Panc1 (cell line): ENCODE results near the gene SHISA7. TPM values are rescaled to one million over a fixed set of nuclear protein-coding genes. Genes with fewer than 3 reads are reported as not detected.

ENCODE experiments used
- ATAC-seq: fragments of 200-7000 bp; cut with Tn5 transposase; 2 replicates; pipeline ENCODE4 v1.9.1; 2020; ENCODE audit warnings: mild to moderate bottlenecking, moderate library complexity
- BruUV-seq: library from RNA; stranded (reverse); fragments of 400-500 nt; replicated peaks from 2 replicates; lab custom pipeline; 2021; lab: Mats Ljungman, UMichigan
- CTCF ChIA-PET: fragments of 300-600 bp; sonication (Branson Sonifier 250); formaldehyde crosslinking; loops from one replicate; lab custom pipeline; 2022; ENCODE audit warnings: antibody characterized with exemption; lab: Charles Lee
- POLR2A ChIA-PET: fragments of 300-600 bp; sonication (Branson Sonifier 250); formaldehyde crosslinking; loops from one replicate; lab custom pipeline; 2022; ENCODE audit warnings: antibody characterized with exemption; lab: Charles Lee
- DNase-seq: peaks from one replicate; pipeline ENCODE4 v3.0.0-alpha.2; 2010; ENCODE audit warnings: low read depth, low spot score
- H3K27ac ChIP-seq: 2 replicates; pipeline ENCODE4 v1.5.1; 2011; ENCODE audit warnings: mild to moderate bottlenecking, low read length, inconsistent platforms
- H3K27me3 ChIP-seq: fragments of 200-500 bp; sonication (Bioruptor generic); 2 replicates; pipeline ENCODE4 v1.6.0; 2014; ENCODE audit warnings: low read length, inconsistent platforms; ENCODE audit not compliant: control insufficient read depth, insufficient read depth
- H3K36me3 ChIP-seq: fragments of 200-500 bp; sonication (Bioruptor generic); 2 replicates; pipeline ENCODE4 v1.5.1; 2014; ENCODE audit warnings: inconsistent platforms, mild to moderate bottlenecking, low read length, moderate library complexity; ENCODE audit not compliant: control insufficient read depth, insufficient read depth
- H3K4me1 ChIP-seq: 2 replicates; pipeline ENCODE4 v1.5.1; 2011; ENCODE audit warnings: inconsistent platforms, mild to moderate bottlenecking, low read length, moderate library complexity; ENCODE audit not compliant: control insufficient read depth, insufficient read depth
- H3K4me3 ChIP-seq, 2 experiments: 2 replicates each; pipeline ENCODE4 v1.5.1; 2011 to 2012; ENCODE audit warnings: low read depth in 2 of 2, low read length in 2 of 2, mild to moderate bottlenecking in 2 of 2, inconsistent platforms in 1 of 2, moderate library complexity in 1 of 2
- H3K9me3 ChIP-seq: fragments of 200-500 bp; sonication (Bioruptor generic); 2 replicates; pipeline ENCODE4 v1.5.1; 2014; ENCODE audit warnings: low read depth, mild to moderate bottlenecking, inconsistent platforms, low read length, moderate library complexity; ENCODE audit not compliant: control insufficient read depth, insufficient read depth
- POLR2AphosphoS5 ChIP-seq: IDR thresholded peaks from 2 replicates; pipeline ENCODE4 v1.6.1; 2012; ENCODE audit warnings: mild to moderate bottlenecking, low read depth, low read length, moderate library complexity
- SIN3A ChIP-seq: IDR thresholded peaks from 2 replicates; pipeline ENCODE4 v1.6.1; 2012; ENCODE audit warnings: low read depth, mild to moderate bottlenecking, low read length, moderate library complexity, borderline replicate concordance; ENCODE audit not compliant: insufficient read depth
- TCF7L2 ChIP-seq: IDR thresholded peaks from 2 replicates; pipeline ENCODE4 v1.6.1; 2011; ENCODE audit warnings: mild to moderate bottlenecking, low read depth, low read length, inconsistent platforms
- in situ Hi-C: cut with HindIII; loops from 2 replicates; pipeline ENCODE4 v1.10.0; 2016; ENCODE audit warnings: low sequenced_read_pairs, low pct_unique_long_range_greater_than_20kb
- intact Hi-C: fragments of 100-400 bp; cut with micrococcal nuclease; formaldehyde crosslinking; loops from one replicate; pipeline ENCODE4 v1.10.0; 2022; ENCODE audit not compliant: unreplicated experiment
- total RNA-seq: library from RNA; stranded (reverse); gene quantifications from one replicate; pipeline ENCODE4 v1.2.1, GENCODE V29; 2021; ENCODE audit not compliant: unreplicated experiment
- TF ChIP-seq, protein P1 (sequence below), 2 experiments: IDR thresholded peaks; 2 replicates each; pipeline ENCODE4 v1.6.1; 2011 to 2012; ENCODE audit warnings: low read depth in 2 of 2, control low read depth in 1 of 2, low read length in 1 of 2, mild to moderate bottlenecking in 1 of 2, moderate library complexity in 1 of 2; ENCODE audit not compliant: insufficient read depth in 1 of 2
- TF ChIP-seq, protein P2 (sequence below): fragments of 450-650 bp; IDR thresholded peaks from 2 replicates; pipeline ENCODE4 v1.5.1; 2017; ENCODE audit warnings: mild to moderate bottlenecking

The SHISA7 gene
- total RNA-seq, 1 experiment from 2014 or later: 0.03 TPM

DNA sequence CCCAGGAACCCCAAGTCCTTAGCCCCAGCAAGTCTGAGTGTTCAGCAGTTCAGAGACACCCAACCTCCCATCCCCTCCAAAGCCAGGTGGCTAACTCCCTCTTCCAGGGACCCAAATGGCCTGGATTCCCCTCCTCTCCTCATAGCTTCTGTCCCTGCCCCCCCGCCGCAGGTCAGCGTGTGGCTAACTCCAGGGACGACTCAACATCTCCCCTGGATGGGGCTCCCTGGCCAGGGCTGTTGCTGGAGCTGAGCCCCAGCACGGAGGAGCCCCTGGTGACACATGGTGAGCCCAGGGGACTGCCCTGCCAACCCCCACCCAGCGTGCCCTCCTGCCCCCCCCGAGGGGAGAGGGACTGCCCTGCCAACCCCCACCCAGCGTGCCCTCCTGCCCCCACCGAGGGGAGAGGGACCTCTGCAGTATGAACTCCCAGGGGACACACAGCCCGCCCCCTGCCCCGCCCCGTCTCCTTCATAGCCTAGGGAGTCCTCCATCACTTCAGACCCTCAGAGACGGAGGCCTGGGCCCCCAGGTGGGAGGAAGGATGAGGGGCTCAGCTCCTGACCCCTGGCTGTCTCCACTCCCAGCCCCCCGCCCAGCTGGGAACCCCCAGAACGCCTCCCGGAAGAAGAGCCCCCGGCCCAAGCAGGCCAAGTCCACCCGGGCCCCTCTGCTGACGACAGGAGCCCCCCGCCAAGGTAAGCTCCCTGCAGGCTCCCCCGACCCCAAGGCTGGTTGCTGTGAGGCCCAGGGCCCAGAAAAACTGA is 46.8 kb upstream of the SHISA7 start:
- CTCF ChIA-PET: interaction anchor here (0.7 kb wide), 1 partner anchor 18 kb away, joined by 3 read pairs; no protein-coding TSS in a partner anchor
- intact Hi-C loops (no loop called here), in situ Hi-C loops (no loop called here)
- H3K36me3 ChIP-seq: peaks cover 3% of the 10 kb centered on the region; the same call in 1 of the 2 replicates
- DNase-seq (no peak), ATAC-seq (no peak)
- H3K9me3 ChIP-seq: no peaks in the 10 kb centered on the region
- no peak overlapping the region for H3K4me3 ChIP-seq
- H3K4me1 ChIP-seq: peaks cover 73% of the 10 kb centered on the region
- H3K27ac ChIP-seq: peak overlapping the region; percentile 64
- BruUV-seq: no TSS peak
- POLR2A ChIA-PET: no interaction called here
- no peaks in the 10 kb centered on the region for H3K27me3 ChIP-seq
- no peak for TF ChIP-seq POLR2AphosphoS5
- TF ChIP-seq SIN3A: no peak
- TF ChIP-seq, protein P1, sequence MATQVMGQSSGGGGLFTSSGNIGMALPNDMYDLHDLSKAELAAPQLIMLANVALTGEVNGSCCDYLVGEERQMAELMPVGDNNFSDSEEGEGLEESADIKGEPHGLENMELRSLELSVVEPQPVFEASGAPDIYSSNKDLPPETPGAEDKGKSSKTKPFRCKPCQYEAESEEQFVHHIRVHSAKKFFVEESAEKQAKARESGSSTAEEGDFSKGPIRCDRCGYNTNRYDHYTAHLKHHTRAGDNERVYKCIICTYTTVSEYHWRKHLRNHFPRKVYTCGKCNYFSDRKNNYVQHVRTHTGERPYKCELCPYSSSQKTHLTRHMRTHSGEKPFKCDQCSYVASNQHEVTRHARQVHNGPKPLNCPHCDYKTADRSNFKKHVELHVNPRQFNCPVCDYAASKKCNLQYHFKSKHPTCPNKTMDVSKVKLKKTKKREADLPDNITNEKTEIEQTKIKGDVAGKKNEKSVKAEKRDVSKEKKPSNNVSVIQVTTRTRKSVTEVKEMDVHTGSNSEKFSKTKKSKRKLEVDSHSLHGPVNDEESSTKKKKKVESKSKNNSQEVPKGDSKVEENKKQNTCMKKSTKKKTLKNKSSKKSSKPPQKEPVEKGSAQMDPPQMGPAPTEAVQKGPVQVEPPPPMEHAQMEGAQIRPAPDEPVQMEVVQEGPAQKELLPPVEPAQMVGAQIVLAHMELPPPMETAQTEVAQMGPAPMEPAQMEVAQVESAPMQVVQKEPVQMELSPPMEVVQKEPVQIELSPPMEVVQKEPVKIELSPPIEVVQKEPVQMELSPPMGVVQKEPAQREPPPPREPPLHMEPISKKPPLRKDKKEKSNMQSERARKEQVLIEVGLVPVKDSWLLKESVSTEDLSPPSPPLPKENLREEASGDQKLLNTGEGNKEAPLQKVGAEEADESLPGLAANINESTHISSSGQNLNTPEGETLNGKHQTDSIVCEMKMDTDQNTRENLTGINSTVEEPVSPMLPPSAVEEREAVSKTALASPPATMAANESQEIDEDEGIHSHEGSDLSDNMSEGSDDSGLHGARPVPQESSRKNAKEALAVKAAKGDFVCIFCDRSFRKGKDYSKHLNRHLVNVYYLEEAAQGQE (IDR thresholded peaks at IDR 0.05; ENCODE audit: insufficient read depth in 1 of 2, low read depth in 2 of 2, low read length in 1 of 2): no peak
- TF ChIP-seq TCF7L2: no peak
- TF ChIP-seq, protein P2, sequence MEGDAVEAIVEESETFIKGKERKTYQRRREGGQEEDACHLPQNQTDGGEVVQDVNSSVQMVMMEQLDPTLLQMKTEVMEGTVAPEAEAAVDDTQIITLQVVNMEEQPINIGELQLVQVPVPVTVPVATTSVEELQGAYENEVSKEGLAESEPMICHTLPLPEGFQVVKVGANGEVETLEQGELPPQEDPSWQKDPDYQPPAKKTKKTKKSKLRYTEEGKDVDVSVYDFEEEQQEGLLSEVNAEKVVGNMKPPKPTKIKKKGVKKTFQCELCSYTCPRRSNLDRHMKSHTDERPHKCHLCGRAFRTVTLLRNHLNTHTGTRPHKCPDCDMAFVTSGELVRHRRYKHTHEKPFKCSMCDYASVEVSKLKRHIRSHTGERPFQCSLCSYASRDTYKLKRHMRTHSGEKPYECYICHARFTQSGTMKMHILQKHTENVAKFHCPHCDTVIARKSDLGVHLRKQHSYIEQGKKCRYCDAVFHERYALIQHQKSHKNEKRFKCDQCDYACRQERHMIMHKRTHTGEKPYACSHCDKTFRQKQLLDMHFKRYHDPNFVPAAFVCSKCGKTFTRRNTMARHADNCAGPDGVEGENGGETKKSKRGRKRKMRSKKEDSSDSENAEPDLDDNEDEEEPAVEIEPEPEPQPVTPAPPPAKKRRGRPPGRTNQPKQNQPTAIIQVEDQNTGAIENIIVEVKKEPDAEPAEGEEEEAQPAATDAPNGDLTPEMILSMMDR: no peak

DNA sequence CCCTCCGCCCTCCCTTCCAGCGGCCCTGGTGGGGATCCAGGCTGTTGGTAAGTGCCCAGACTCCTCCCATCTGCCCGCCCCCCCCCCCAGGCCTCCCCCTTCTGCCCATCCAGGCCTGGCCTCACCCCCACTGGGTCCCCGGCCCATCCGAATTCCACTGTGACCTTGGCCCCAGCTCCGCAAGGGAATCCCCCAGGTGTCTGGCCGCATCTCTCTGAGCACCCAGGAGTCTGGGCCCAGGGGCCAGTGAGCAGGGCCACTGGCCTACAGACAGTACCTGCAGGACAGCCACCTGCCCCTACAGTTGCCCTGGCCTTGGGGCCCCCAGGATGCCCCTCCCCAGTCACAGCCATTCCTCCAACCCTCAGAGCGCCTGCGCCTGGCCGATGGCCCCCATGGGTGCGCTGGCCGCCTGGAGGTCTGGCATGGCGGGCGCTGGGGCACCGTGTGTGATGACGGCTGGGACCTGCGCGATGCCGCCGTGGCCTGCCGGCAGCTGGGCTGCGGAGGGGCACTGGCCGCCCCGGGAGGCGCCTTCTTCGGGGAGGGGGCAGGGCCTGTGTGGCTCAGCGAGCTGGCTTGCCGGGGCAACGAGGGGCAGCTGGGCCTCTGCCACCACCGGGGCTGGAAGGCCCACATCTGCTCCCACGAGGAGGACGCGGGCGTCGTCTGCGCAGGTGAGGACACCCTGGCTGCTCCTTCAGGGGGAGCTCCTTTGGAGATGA is 46.0 kb upstream of the SHISA7 start:
- ATAC-seq: no peak
- ChIA-PET CTCF (interaction anchor here (0.7 kb wide), 1 partner anchor 19 kb away, joined by 3 read pairs; no protein-coding TSS in a partner anchor), POLR2A (no interaction called here)
- in situ Hi-C loops (no loop called here), intact Hi-C loops (no loop called here)
- peaks cover 79% of the 10 kb centered on the region for H3K4me1 ChIP-seq
- H3K9me3 ChIP-seq: no peaks in the 10 kb centered on the region
- H3K36me3 ChIP-seq: peaks cover 3% of the 10 kb centered on the region; the same call in 1 of the 2 replicates
- TF ChIP-seq SIN3A (no peak), POLR2AphosphoS5 (no peak), TCF7L2 (no peak)
- TF ChIP-seq, protein P1 (IDR thresholded peaks at IDR 0.05; ENCODE audit: insufficient read depth in 1 of 2, low read depth in 2 of 2, low read length in 1 of 2): no peak
- TF ChIP-seq, protein P2: no peak
- no peak for DNase-seq
- no peaks in the 10 kb centered on the region for H3K27me3 ChIP-seq
- no peak overlapping the region for H3K4me3 ChIP-seq
- peak overlapping the region; percentile 64 for H3K27ac ChIP-seq
- no TSS peak for BruUV-seq
